ENCODE results near the gene MOB1A.

The MOB1A gene

DNA sequence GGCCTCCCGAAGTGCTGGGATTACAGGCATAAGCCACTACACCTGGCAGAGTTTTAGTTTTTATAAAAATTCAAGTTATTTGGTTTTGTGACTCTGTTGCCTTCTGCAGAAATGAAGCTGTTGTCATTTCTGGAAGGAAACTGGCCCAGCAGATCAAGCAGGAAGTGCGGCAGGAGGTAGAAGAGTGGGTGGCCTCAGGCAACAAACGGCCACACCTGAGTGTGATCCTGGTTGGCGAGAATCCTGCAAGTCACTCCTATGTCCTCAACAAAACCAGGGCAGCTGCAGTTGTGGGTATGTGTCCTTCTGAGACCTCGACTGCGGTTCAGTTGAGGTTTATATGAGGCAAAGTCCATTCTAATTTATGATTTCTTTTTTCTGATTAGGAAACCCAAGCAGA is 26.9 kb upstream of the MOB1A start:
- ATAC-seq (ENCODE audit: insufficient read depth, low read depth): peak; percentile 39; the same call in 1 of the 3 replicates

DNA sequence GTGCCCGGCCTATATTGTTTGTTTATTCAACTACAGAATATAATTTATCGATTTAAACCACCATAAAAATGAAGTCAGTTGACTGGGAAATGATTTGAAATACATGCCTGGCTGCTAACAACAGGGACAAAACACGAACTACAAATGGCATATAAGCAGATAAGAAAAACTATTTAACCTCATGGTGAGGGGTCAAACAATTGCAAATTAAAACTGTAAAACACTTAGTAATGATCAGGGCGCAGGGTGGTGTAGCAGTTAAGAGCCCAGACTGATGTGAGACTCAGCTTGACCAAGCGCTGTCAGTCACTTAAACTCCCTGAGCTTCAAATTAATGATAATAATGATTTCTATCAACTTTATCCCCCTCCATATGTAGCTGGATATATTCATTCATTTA is 26.4 kb upstream of the MOB1A start:
- DNase-seq (no peak), ATAC-seq (ENCODE audit: insufficient read depth, low read depth) (no peak)
- Histone ChIP-seq H3K79me2 (ENCODE audit: insufficient read depth, low read length) (peaks cover 85% of the 10 kb centered on the region), H3K27ac (ENCODE audit: low read length) (no peak overlapping the region), H3K27me3 (ENCODE audit: insufficient read depth, low read length, poor library complexity) (no peaks in the 10 kb centered on the region), H3K36me3 (ENCODE audit: insufficient read depth, low read length) (peaks cover 86% of the 10 kb centered on the region), H3K4me1 (ENCODE audit: insufficient read depth, low read length) (peaks cover 50% of the 10 kb centered on the region), H3K9me3 (ENCODE audit: insufficient read depth, low read length, severe bottlenecking) (no peaks in the 10 kb centered on the region), H4K20me1 (ENCODE audit: insufficient read depth, low read length) (peaks cover 78% of the 10 kb centered on the region), H2AFZ (ENCODE audit: low read depth, low read length) (no peak overlapping the region), H3K4me2 (ENCODE audit: insufficient read depth, low read length) (no peak overlapping the region), H3K9ac (ENCODE audit: low read depth, low read length) (no peak overlapping the region), H3K4me3 (ENCODE audit: low read depth in 1 of 2, low read length in 2 of 2) (no peak overlapping the region)
- no peak for TF ChIP-seq EZH2 (IDR thresholded peaks at IDR 0.05; ENCODE audit: borderline replicate concordance, low read depth, low read length, severe bottlenecking)
- TF ChIP-seq, protein P1, sequence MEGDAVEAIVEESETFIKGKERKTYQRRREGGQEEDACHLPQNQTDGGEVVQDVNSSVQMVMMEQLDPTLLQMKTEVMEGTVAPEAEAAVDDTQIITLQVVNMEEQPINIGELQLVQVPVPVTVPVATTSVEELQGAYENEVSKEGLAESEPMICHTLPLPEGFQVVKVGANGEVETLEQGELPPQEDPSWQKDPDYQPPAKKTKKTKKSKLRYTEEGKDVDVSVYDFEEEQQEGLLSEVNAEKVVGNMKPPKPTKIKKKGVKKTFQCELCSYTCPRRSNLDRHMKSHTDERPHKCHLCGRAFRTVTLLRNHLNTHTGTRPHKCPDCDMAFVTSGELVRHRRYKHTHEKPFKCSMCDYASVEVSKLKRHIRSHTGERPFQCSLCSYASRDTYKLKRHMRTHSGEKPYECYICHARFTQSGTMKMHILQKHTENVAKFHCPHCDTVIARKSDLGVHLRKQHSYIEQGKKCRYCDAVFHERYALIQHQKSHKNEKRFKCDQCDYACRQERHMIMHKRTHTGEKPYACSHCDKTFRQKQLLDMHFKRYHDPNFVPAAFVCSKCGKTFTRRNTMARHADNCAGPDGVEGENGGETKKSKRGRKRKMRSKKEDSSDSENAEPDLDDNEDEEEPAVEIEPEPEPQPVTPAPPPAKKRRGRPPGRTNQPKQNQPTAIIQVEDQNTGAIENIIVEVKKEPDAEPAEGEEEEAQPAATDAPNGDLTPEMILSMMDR (IDR thresholded peaks at IDR 0.05; ENCODE audit: borderline replicate concordance, extremely low read depth, low read length, poor library complexity, severe bottlenecking): no peak

More for the DNA sequence above, 26.9 kb upstream of the MOB1A start:
- H3K27me3 ChIP-seq (ENCODE audit: insufficient read depth, low read length, poor library complexity): no peaks in the 10 kb centered on the region
- H3K4me3 ChIP-seq (ENCODE audit: low read depth in 1 of 2, low read length in 2 of 2): no peak overlapping the region
- no peak overlapping the region for H3K4me2 ChIP-seq (ENCODE audit: insufficient read depth, low read length)
- peaks cover 46% of the 10 kb centered on the region for H3K4me1 ChIP-seq (ENCODE audit: insufficient read depth, low read length)
- DNase-seq: no peak
- H3K9me3 ChIP-seq (ENCODE audit: insufficient read depth, low read length, severe bottlenecking): no peaks in the 10 kb centered on the region
- peaks cover 80% of the 10 kb centered on the region for H3K79me2 ChIP-seq (ENCODE audit: insufficient read depth, low read length)
- TF ChIP-seq EZH2 (IDR thresholded peaks at IDR 0.05; ENCODE audit: borderline replicate concordance, low read depth, low read length, severe bottlenecking): no peak
- TF ChIP-seq, protein P1 (IDR thresholded peaks at IDR 0.05; ENCODE audit: borderline replicate concordance, extremely low read depth, low read length, poor library complexity, severe bottlenecking): no peak
- H3K36me3 ChIP-seq (ENCODE audit: insufficient read depth, low read length): peaks cover 90% of the 10 kb centered on the region
- no peak overlapping the region for H2AFZ ChIP-seq (ENCODE audit: low read depth, low read length)
- H3K27ac ChIP-seq (ENCODE audit: low read length): no peak overlapping the region
- H4K20me1 ChIP-seq (ENCODE audit: insufficient read depth, low read length): peaks cover 74% of the 10 kb centered on the region
- no peak overlapping the region for H3K9ac ChIP-seq (ENCODE audit: low read depth, low read length)

DNA sequence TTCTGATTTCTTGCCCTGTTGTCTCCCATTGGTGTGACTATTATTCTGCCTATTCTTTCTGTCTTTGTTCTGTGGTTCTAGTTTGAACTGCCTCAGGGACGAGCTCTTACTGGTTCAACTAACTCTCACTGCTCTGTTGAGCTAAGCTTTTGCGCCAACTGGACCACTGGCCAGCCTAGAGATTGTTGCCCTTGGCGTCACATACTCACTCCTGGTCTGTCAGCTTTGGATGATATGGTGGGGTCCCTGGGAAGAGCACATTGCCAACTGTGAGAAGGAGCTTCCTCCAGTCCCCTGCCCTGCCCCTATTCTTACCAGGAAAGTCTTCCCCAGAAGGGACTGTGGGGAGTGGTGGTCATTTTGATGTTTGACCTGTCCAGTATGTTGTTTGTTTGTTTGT is 25.8 kb upstream of the MOB1A start:
- Histone ChIP-seq H3K4me2 (ENCODE audit: insufficient read depth, low read length) (peak overlapping the region; percentile 43; the same call in 1 of the 2 replicates), H3K36me3 (ENCODE audit: insufficient read depth, low read length) (peaks cover 79% of the 10 kb centered on the region), H3K4me1 (ENCODE audit: insufficient read depth, low read length) (peaks cover 57% of the 10 kb centered on the region), H3K9ac (ENCODE audit: low read depth, low read length) (no peak overlapping the region), H3K27ac (ENCODE audit: low read length) (0 out of 2 replicates have a peak overlapping the region, but pooled peaks have one; percentile 32), H2AFZ (ENCODE audit: low read depth, low read length) (no peak overlapping the region), H3K27me3 (ENCODE audit: insufficient read depth, low read length, poor library complexity) (no peaks in the 10 kb centered on the region), H3K4me3 (ENCODE audit: low read depth in 1 of 2, low read length in 2 of 2) (no peak overlapping the region), H3K9me3 (ENCODE audit: insufficient read depth, low read length, severe bottlenecking) (no peaks in the 10 kb centered on the region), H4K20me1 (ENCODE audit: insufficient read depth, low read length) (peaks cover 85% of the 10 kb centered on the region), H3K79me2 (ENCODE audit: insufficient read depth, low read length) (peaks cover 92% of the 10 kb centered on the region)
- ATAC-seq (ENCODE audit: insufficient read depth, low read depth): no peak
- DNase-seq: no peak
- TF ChIP-seq, protein P1 (IDR thresholded peaks at IDR 0.05; ENCODE audit: borderline replicate concordance, extremely low read depth, low read length, poor library complexity, severe bottlenecking): no peak
- TF ChIP-seq EZH2 (IDR thresholded peaks at IDR 0.05; ENCODE audit: borderline replicate concordance, low read depth, low read length, severe bottlenecking): no peak

Data from DND-41 (cell line).